Stimulated activated CD8-positive, alpha-beta memory T cell treated with anti-CD3 and anti-CD28 coated beads, Interleukin-15, amount 100 ng/mL, for 48 hours (primary cell): ENCODE data around the gene HRH2.
A peak's percentile ranks its signal among the peaks of the same experiment; 100 is the strongest.
"Not testable (repeated sequence)": the region's sequence is repeated elsewhere in the genome, so short reads cannot be mapped to it uniquely, and the experiment has no call there.

Experiments used
- DNase-seq, 2 donors: peaks; one replicate each; pipeline ENCODE4 v3.0.0-alpha.2; 2020; ENCODE audit warnings: low read depth in 2 of 2

HRH2 gene

DNA sequence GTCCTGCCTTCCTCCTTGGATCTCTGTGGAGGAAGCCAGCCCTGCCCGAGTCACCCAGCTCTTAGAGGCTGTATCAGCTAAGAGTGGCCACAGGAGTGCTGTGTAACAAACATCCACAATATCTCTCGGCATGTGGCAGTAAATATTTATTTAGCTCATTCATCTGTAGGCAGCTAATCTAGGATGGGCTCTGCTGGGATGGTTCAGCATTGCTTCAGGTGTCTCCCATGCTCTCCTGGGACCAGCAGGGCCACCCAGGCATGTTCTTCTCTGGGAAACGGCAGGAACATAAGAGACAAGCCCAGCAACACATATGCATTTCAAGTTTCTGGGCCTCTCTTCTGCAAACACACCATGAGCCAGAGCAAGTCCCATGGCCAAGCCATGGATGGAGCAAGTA is 56.1 kb downstream of the HRH2 start:
- DNase-seq, result no peak

- DNase-seq, result no peak
Measured at GRCh38 chr5:175714479-175715085, 56.7 kb downstream of the HRH2 start.

GRCh38 chr5:175715627-175716522 is 58.0 kb downstream of the HRH2 start:
- no peak for DNase-seq

DNA sequence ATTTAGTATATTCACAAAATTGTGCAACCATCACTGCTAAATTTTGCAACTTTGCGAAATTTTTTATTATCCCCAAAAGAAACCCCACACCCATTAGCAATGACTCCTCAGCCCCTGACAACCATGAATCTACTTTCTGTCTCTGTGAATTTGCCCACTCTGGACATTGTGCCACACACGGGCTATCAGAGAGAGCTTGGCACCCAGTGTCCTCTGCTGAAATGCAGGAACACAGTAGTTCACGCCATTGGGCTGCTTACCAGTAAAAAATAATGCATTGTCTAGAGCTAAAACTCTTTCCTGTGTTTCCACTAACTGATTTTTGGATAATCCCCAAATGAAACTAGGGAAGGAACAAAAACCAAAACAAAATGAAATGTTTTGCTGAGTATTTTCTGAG is 60.0 kb downstream of the HRH2 start:
- DNase-seq, result no peak

- DNase-seq, result peak; percentile 23 to 44
Measured at GRCh38 chr5:175718401-175719108, 60.7 kb downstream of the HRH2 start.

GRCh38 chr5:175719109-175719432 is 61.2 kb downstream of the HRH2 start:
- DNase-seq, result not testable (repeated sequence)

GRCh38 chr5:175724314-175725275 is 66.7 kb downstream of the HRH2 start:
- DNase-seq, result no peak

GRCh38 chr5:175728316-175728715 is 70.4 kb downstream of the HRH2 start:
- no peak for DNase-seq

DNA sequence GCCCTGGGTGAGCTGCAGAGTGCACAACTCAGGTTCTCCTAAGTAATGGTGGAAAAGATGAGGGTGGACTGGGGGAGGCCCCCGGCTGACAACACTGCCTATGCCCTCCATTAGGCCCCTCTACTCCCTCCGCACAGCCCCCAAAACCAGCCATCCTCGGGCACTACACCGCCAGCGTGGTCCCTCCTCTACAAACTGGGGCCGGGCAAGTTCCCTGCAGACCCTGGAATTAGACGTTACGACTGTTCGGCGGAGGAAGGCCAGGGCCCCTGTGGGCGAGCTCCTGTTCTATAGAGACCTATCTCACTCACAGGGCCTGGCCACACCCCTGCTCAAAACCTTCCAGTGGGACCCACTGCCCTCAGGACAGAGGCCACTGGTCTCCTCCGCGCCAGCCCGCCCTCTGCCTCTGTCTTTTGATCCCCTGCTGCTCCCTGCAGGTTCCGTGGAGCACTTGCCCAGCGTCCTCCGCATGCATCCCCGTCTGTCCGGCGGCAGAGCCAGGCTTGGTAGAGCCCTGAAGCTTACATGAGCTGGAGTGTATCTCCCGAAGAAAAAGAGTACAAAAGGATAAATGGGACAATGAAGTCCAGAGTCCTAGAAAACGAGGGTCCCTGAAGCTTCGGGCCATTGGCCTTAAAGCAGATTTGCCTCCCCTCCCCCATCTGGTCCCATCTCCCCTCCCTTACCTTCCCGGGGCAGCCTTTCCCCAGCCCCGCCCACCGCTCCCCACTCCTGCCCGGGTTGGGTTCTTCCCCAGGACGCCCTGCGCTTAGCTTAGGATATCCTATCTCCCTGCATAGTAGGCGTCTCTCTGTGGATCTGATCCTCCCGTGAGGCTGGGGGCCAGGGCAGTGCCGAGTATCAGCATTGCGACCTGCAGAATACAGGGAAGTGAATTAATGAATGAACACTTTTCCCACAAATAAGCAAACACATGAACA is 71.3 kb downstream of the HRH2 start:
- no peak for DNase-seq

DNA sequence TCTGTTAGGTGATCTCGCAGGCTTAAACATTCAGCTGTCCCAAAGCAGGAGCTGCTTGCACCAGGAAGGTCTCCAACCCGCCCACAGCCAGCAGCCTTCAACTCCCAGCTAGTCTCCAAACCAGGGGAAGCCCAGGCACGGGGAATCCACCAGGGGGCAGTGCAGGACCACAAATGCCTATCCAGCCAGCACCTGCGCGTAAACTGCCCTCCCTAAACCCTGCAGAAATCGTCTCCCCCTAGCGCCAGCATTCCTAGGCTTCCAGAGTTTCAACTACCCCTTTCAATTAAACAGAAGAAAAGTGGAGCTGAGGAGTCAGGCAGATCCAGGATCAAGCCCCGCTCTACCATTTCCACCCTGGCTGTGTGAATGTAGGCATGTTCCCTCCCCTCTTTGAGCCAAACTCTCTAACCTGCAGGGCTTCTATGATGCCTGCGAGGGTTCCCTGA is 72.0 kb downstream of the HRH2 start:
- DNase-seq, result peak; percentile 76 to 80

GRCh38 chr5:175731172-175731571 is 73.3 kb downstream of the HRH2 start:
- DNase-seq, result no peak

DNA sequence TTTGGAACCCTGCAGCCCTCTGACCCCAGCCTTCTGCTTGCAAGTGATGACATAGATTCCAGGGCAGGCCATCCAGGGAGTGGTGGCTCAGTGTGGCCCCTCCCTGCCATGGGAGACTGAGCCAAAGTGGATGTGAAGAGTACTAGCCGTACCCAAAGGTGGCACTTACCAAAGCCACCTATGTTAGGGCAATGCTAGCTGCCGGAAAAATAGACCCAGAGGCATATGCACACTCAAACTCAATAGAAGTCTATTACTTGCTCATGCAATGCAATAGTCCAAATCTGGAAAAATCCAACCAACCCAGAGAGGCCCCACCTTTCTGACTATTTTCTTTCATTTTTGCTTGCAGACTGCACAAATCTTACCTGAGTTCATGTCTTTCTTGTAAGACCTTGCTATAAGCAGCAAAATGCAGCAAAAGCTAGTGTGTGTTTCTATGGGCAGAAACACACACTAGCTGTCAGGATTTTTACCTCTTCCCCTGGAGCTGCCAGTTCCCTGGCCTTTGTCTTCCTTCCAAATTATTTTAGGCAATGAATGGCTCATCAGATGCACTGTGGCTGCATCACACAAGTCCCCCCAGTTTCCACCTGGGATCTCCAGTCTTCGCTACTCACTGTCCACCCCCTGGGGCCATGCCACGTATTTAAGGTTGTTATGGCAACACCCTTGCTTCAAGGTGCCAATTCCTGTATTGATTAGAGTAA is 74.0 kb downstream of the HRH2 start:
- DNase-seq, result no peak

- DNase-seq, result no peak
Measured at GRCh38 chr5:175733017-175733416, 75.1 kb downstream of the HRH2 start.

GRCh38 chr5:175734016-175734415 is 76.1 kb downstream of the HRH2 start:
- DNase-seq, result no peak

- no peak for DNase-seq
Measured at GRCh38 chr5:175734501-175734900, 76.6 kb downstream of the HRH2 start.

DNA sequence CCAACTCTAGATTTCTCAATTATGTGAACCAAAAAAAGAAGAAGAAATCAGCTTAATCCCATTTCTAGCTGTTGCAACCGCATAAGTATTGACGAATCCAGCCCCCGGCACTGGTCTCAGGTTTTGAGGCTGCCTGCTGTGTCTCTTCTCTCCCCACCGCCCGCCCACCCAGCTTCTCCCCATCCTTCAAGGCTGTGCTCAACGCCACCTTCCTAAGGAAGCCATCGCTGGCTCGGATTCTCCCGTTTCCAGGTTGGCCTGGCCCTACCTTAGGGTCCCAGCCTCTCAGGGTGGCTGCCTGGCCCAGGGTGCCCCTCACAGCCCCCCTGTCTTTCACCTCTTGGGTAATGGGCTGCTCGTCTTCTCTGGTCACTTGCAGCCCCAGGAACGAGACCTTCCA is 77.8 kb downstream of the HRH2 start:
- DNase-seq, result no peak

DNA sequence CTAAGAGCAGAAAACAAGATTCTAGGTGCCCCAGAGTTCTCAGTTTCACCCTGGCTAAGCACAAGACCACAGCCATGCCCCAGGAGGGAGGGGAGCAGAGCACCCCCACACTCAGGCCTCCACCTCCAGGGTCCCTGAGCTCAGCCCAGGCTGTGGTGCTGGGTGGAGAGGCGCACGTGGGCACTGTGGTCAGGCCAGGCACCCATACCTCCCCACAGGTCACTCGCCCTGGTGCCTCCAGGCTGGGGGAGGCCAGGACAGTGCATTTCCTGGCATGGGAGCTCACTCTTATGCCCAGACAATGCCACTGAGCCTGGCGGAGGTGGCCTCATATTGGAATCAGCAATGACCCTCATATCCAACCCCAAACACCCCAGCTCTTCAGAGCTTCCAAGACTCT is 78.8 kb downstream of the HRH2 start:
- no peak for DNase-seq

GRCh38 chr5:175737481-175737880 is 79.6 kb downstream of the HRH2 start:
- DNase-seq, result no peak

DNA sequence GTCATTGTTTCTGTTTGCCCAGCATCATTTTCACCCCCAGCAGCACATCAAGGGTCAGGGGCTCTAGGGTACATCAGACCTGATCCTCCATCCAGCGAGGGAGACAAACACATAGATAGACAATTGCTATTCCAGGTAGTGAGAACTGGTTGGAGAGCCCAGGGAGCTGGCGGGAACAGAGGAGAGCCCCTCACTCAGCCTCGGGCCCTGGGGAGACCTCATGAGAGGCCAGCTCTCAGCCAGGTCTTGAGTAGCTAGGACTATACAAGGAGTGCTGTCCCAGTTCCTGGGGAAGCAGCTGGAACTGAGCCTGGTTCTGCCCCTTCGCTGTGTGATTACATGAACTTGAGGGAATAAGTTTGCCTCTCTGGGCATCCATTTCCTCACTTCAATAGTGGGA is 80.3 kb downstream of the HRH2 start:
- DNase-seq, result no peak

- no peak for DNase-seq
Measured at GRCh38 chr5:175738602-175739133, 80.8 kb downstream of the HRH2 start.
